Esophagus muscularis mucosa (tissue), 4 donors: ENCODE results near the gene TACO1. TPM values are rescaled to one million over a fixed set of nuclear protein-coding genes. Genes with fewer than 3 reads are reported as not detected.

Experiments used
- DNase-seq: peaks from one replicate; pipeline ENCODE4 v3.0.0-alpha.2; 2017; ENCODE audit errors: extremely low spot score
- H3K27ac ChIP-seq, 4 donors: fragments of 200-600 bp; sonication (generic); replicated peaks in 1 of 4; 1 replicate in 3 of 4; 2 replicates in 1 of 4; pipeline ENCODE4 v1.5.1; 2016 to 2019; ENCODE audit warnings: mild to moderate bottlenecking in 1 of 4
- H3K27me3 ChIP-seq, 4 donors: fragments of 200-600 bp; sonication (generic); one replicate each; pipeline versions ENCODE4 v1.5.1 to v1.6.0; 2016 to 2019
- H3K36me3 ChIP-seq, 4 donors: fragments of 200-600 bp; sonication (generic); one replicate each; pipeline ENCODE4 v1.5.1; 2016 to 2019
- H3K4me1 ChIP-seq, 4 donors: fragments of 200-600 bp; sonication (generic); one replicate each; pipeline ENCODE4 v1.5.1; 2016 to 2019
- H3K4me3 ChIP-seq, 4 donors: fragments of 200-600 bp; sonication (generic); 1 replicate in 2 of 4; 2 replicates in 2 of 4; pipeline ENCODE4 v1.5.1; 2016 to 2019; ENCODE audit warnings: mild to moderate bottlenecking in 4 of 4, moderate library complexity in 1 of 4
- H3K9me3 ChIP-seq, 4 donors: fragments of 200-600 bp; sonication (generic); 1 replicate in 3 of 4; 2 replicates in 1 of 4; pipeline ENCODE4 v1.5.1; 2016 to 2019
- EP300 ChIP-seq: sonication (generic); formaldehyde crosslinking; IDR thresholded peaks from one replicate; pipeline ENCODE4 v1.6.1; 2017; ENCODE audit warnings: antibody characterized with exemption
- POLR2A ChIP-seq: fragments of 450-650 bp; IDR thresholded peaks from one replicate; pipeline ENCODE4 v1.6.1; 2017; ENCODE audit warnings: antibody characterized with exemption, moderate library complexity, mild to moderate bottlenecking, low read depth
- POLR2AphosphoS5 ChIP-seq, 2 donors: sonication (generic); formaldehyde crosslinking; IDR thresholded peaks; one replicate each; pipeline ENCODE4 v1.6.1; 2017; ENCODE audit warnings: antibody characterized with exemption in 2 of 2
- whole genome bisulfite sequencing: methylation state at CpG from one replicate; pipeline ENCODE4 v1.1.5; 2018; 5-methylcytosine and 5-hydroxymethylcytosine counted together
- intact Hi-C: fragments of 100-400 bp; cut with DNase I; formaldehyde crosslinking; loops from one replicate; pipeline ENCODE4 v1.15.1; 2023
- small RNA-seq, 3 donors: library from RNA; depleted of rRNA; stranded (forward); fragments of <200 nt; gene quantifications; one replicate each; pipeline ENCODE3, GENCODE V24; 2016
- total RNA-seq, 4 donors: library from RNA; depleted of rRNA; stranded (reverse); fragments of >200 nt; gene quantifications; one replicate each; pipeline versions ENCODE4 v1.1.0 to v1.2.1, GENCODE V29; 2016
- TF ChIP-seq, protein P1 (sequence below), 3 experiments: fragments of 200-600 bp in 2 of 3; fragments of 450-650 bp in 1 of 3; sonication (generic) in 2 of 3; IDR thresholded peaks; one replicate each; pipeline ENCODE4 v1.5.1; 2017 to 2019; ENCODE audit warnings: antibody characterized with exemption in 3 of 3, mild to moderate bottlenecking in 2 of 3, moderate library complexity in 1 of 3

TACO1 gene
- total RNA-seq, 4 donors from 2014 or later: 9.4 to 35.0 (median 14.8) TPM

DNA sequence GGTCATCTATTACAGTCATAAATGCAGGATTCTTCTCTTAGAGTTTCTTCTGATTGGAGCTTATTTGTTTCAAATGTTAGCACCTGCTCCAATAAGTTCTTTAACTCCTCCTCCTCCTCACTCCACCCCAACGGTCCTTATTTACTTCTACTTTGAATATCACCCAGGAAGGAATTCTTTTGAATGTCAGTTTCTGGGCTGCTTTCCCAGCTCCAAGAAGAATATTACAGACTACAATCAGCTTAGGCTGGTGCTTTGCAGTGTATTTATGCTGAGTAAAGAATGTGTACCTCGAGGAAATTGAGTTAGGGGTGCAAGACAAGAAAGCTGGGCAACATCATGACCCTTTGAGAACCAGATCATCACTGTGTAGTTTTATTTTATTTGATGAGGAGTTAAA lies 52.4 kb downstream of the TACO1 start:
- Histone ChIP-seq H3K4me1 (peaks cover 10 to 37% (median 22%) of the 10 kb centered on the region in 4 donors), H3K36me3 (peaks cover 21 to 80% (median 51%) of the 10 kb centered on the region in 4 donors), H3K9me3 (no peaks in the 10 kb centered on the region), H3K27me3 (no peaks in the 10 kb centered on the region), H3K4me3 (no peak overlapping the region), H3K27ac (peak overlapping the region in 3 of 4 donors; percentile 2 to 38 (median 36))
- WGBS: 29% methylated on average over 2 of the region's 2 CpGs
- DNase-seq: no peak
- TF ChIP-seq, protein P1, sequence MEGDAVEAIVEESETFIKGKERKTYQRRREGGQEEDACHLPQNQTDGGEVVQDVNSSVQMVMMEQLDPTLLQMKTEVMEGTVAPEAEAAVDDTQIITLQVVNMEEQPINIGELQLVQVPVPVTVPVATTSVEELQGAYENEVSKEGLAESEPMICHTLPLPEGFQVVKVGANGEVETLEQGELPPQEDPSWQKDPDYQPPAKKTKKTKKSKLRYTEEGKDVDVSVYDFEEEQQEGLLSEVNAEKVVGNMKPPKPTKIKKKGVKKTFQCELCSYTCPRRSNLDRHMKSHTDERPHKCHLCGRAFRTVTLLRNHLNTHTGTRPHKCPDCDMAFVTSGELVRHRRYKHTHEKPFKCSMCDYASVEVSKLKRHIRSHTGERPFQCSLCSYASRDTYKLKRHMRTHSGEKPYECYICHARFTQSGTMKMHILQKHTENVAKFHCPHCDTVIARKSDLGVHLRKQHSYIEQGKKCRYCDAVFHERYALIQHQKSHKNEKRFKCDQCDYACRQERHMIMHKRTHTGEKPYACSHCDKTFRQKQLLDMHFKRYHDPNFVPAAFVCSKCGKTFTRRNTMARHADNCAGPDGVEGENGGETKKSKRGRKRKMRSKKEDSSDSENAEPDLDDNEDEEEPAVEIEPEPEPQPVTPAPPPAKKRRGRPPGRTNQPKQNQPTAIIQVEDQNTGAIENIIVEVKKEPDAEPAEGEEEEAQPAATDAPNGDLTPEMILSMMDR (IDR thresholded peaks at IDR 0.05): no peak
- TF ChIP-seq POLR2A: no peak
- no peak for TF ChIP-seq EP300
- no peak for TF ChIP-seq POLR2AphosphoS5 (IDR thresholded peaks at IDR 0.05)
- intact Hi-C loops: no loop called here

DNA sequence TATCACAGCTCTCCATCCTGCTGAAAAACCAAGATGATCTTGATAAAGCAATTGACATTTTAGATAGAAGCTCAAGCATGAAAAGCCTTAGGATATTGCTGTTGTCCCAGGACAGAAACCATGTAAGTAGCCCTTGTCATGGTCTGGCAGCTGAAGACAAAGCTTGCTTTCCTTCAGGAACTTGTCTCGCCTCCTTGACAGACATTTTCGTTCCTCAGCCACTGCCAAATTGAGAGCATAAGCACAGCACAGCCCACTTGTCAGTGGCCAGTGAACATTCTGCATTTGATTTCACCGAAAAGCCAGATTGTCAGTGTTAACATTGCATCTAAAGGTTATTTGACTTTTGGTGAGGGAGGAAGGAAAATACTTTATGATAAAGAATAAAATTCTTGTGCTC lies 57.1 kb downstream of the TACO1 start:
- Histone ChIP-seq H3K27ac (no peak overlapping the region), H3K9me3 (no peaks in the 10 kb centered on the region), H3K27me3 (no peaks in the 10 kb centered on the region), H3K36me3 (peaks cover 29 to 92% (median 61%) of the 10 kb centered on the region in 4 donors), H3K4me3 (no peak overlapping the region), H3K4me1 (peaks cover under 1 to 29% (median 16%) of the 10 kb centered on the region in 4 donors)
- no peak for DNase-seq
- intact Hi-C loops: no loop called here
- 72% methylated on average over 3 of the region's 3 CpGs for WGBS
- no peak for TF ChIP-seq EP300
- no peak for TF ChIP-seq POLR2A
- TF ChIP-seq, protein P1 (IDR thresholded peaks at IDR 0.05): no peak
- TF ChIP-seq POLR2AphosphoS5 (IDR thresholded peaks at IDR 0.05): no peak

Small RNAs within 50 kb of the gene (small RNA-seq; reads per million reads assigned to genes)
- 0 reads per million in 3 donors for gene RNU6-288P

Other genes starting within 250 kb of the TACO1 start
- gene CYB561, start 154.6 kb upstream of the TACO1 start, total RNA-seq: 10 to 100 TPM in 3 of 4 donors, 1 to 10 TPM in 1; 8.8 to 17.0 (median 13.2) TPM
- 1 to 10 TPM; 2.5 to 9.6 (median 4.9) TPM for gene ACE, start 123.8 kb upstream of the TACO1 start, total RNA-seq
- not detected for gene KCNH6, start 77.5 kb upstream of the TACO1 start, total RNA-seq
- gene DCAF7, start 50.4 kb upstream of the TACO1 start, total RNA-seq: 10 to 100 TPM; 24.9 to 45.2 (median 34.2) TPM
- 100 to 1,000 TPM in 1 of 4 donors, 10 to 100 TPM in 3; 67.7 to 132 (median 86.6) TPM for gene MAP3K3, start 21.5 kb downstream of the TACO1 start, total RNA-seq
- 10 to 100 TPM in 2 of 4 donors, 1 to 10 TPM in 2; 3.1 to 14.9 (median 8.0) TPM for gene LIMD2, start 99.2 kb downstream of the TACO1 start, total RNA-seq
- 10 to 100 TPM; 18.2 to 20.5 (median 20.1) TPM for gene STRADA, start 140.9 kb downstream of the TACO1 start, total RNA-seq
- gene CCDC47, start 172.7 kb downstream of the TACO1 start, total RNA-seq: 10 to 100 TPM; 47.3 to 60.7 (median 56.2) TPM
- 10 to 100 TPM; 80.4 to 93.9 (median 84.3) TPM for gene DDX42, start 173.3 kb downstream of the TACO1 start, total RNA-seq
- 100 to 1,000 TPM in 1 of 4 donors, 10 to 100 TPM in 3; 71.2 to 117 (median 92.1) TPM for gene PSMC5, start 226.5 kb downstream of the TACO1 start, total RNA-seq
- gene FTSJ3, start 226.8 kb downstream of the TACO1 start, total RNA-seq: 10 to 100 TPM; 46.8 to 72.4 (median 56.2) TPM
- 100 to 1,000 TPM; 112 to 136 (median 127) TPM for gene SMARCD2, start 241.8 kb downstream of the TACO1 start, total RNA-seq